ENCODE measurements around the gene CCDC127. TPM values are rescaled to one million over a fixed set of nuclear protein-coding genes. Genes with fewer than 3 reads are reported as not detected.
A peak's percentile ranks its signal among the peaks of the same experiment; 100 is the strongest.

CCDC127 gene
- total RNA-seq, 1 donor, result 4.3 TPM

DNA sequence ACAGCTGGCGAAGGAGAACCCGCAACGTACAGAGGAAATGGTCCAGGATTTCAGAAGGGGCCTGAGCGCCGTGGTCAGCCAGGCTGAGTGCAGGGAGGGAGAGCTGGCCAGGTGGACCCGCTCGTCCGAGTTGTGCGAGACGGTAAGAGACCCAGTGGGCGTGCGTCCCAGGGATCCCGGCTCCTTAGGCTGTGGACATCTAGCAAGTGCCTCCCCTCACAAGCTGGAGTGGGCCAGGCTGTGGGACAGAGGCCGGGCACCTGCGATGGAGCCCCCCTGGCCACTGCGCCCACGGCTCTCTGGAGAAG, 56.2 kb downstream of the CCDC127 start:
- DNase-seq (ENCODE audit: low read depth), result no peak
- TF ChIP-seq, protein P1, sequence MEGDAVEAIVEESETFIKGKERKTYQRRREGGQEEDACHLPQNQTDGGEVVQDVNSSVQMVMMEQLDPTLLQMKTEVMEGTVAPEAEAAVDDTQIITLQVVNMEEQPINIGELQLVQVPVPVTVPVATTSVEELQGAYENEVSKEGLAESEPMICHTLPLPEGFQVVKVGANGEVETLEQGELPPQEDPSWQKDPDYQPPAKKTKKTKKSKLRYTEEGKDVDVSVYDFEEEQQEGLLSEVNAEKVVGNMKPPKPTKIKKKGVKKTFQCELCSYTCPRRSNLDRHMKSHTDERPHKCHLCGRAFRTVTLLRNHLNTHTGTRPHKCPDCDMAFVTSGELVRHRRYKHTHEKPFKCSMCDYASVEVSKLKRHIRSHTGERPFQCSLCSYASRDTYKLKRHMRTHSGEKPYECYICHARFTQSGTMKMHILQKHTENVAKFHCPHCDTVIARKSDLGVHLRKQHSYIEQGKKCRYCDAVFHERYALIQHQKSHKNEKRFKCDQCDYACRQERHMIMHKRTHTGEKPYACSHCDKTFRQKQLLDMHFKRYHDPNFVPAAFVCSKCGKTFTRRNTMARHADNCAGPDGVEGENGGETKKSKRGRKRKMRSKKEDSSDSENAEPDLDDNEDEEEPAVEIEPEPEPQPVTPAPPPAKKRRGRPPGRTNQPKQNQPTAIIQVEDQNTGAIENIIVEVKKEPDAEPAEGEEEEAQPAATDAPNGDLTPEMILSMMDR (IDR thresholded peaks at IDR 0.05; ENCODE audit: insufficient read depth, low read depth, low read length), result no peak
- no peak overlapping the region for H3K4me3 ChIP-seq (ENCODE audit: low read depth, low read length)

DNA sequence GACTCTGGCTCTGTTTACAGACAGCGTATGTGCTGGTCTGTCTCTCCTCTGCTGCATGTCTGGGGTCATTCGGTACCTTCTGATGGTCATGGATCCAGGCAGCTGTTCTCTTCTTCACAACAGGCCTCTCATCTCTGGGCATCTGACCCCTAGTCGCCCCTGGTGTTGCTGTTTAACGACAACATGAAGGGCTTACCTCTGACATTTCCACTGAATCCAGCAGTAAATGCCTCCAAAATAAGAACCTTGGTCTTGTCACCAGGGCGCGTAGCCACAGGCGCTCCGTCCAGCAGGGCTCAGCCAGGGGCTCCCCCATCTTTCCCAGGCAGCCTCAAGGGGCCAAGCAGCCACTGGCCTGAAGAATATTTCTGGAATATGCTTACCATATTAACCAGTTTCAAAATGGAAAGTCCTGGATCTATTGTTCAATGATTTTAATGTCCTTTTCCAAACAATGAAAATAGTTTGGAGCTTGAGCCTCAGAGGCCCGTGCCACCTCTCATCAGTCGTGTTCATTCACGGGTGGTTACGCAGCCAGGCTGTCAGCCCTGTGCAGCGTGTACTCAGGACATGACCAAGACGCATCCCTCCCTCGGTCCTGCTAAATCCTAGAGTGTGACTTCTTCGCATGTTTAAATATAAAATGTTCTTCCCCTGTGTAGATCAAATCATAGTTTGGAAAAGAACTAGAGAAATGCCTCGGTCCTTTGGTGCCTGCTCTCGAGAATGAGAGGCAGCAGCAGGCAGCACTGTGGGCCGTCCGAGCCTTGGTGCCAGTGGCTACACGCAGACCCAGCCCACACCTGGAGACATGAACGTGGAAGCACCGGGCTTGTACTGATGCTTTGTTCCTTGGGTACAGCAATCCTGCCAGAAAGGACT, 56.8 kb downstream of the CCDC127 start:
- no peak for DNase-seq (ENCODE audit: low read depth)
- H3K4me3 ChIP-seq (ENCODE audit: low read depth, low read length), result no peak overlapping the region
- TF ChIP-seq, protein P1 (IDR thresholded peaks at IDR 0.05; ENCODE audit: insufficient read depth, low read depth, low read length), result no peak

DNA sequence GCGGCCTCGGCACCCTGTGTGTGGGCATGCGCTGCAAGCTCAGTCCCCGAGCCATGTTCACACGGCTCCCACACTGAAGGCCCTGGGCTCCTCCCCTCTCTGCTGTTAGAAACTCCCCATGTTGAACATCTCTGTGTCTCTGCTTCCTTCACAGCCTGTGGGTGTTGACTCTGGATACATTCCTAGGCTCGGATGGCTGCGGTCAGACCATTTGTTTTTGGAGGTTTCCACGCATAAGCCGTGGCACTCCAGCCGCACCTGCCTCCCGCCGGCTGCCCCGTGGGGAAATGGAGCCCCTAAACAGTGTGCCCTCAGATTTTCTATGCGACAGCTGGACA, 57.8 kb downstream of the CCDC127 start:
- DNase-seq (ENCODE audit: low read depth), result peak; percentile 12
- TF ChIP-seq, protein P1 (IDR thresholded peaks at IDR 0.05; ENCODE audit: insufficient read depth, low read depth, low read length), result no peak
- H3K4me3 ChIP-seq (ENCODE audit: low read depth, low read length), result no peak overlapping the region

DNA sequence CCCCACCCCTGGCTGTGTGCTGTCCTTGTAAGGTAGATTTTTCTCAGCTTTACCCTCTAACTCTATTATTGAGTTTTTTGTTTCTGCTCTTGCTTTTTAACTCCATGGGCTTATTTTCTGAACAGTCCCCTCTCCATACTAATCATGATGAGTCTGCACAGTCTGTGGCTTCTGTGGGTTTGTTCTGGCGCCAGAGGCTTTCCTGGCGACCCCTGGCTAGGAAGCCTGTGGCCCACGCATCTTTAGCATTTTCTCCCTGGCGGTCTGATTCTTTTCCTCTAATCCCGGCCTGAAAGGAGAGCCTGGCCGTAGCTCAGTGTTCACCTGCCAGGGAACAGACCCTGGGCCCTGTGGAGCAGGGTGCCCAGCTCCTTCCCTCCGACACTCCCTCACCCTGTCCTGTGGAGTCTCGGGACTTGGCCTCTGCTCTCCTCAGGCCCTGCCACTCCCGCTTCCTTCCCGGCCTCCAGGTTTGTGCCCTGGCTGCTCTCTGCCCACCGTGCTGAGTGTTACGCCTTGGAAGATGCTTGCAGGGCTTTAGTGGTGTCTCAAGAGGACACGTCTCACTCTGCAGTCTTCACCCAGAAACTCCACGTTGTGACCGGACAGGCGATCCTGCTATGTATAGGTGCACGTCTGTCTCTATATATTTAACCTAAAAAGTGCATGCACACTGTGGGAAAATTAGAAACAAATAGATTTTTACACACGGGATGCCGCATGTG, 58.3 kb downstream of the CCDC127 start:
- TF ChIP-seq, protein P1 (IDR thresholded peaks at IDR 0.05; ENCODE audit: insufficient read depth, low read depth, low read length), result no peak
- H3K4me3 ChIP-seq (ENCODE audit: low read depth, low read length), result no peak overlapping the region

DNA sequence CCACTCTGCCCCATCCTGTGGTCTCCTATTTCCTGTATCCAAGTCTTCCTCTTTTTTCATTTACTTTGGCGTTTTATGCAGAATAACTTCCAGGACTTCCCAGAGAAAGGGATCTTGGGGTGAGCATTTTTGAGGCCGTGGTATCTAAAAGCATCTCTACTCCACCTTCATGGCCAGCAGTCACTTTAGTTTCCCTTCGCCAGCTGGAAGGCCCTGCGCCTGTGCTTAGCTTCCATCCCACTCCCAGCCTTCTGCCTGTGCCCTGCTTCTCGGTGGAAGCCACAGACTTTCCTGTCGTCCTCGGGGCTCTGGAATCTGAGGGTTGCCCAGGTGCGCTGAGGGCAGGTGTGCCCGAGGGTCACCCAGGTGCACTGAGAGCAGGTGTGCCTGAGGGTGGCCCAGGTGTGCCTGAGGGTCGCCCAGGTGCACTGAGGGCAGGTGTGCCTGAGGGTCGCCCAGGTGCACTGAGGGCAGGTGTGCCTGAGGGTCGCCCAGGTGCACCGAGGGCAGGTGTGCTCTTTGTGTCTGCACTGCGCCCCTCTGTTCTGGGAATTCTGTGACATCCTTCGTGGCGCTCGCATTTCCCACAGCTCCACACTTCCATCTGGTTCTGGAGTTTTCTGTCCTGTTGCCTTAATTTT, 59.0 kb downstream of the CCDC127 start:
- TF ChIP-seq, protein P1 (IDR thresholded peaks at IDR 0.05; ENCODE audit: insufficient read depth, low read depth, low read length), result no peak
- DNase-seq (ENCODE audit: low read depth), result no peak

More for the DNA sequence above, 58.3 kb downstream of the CCDC127 start:
- DNase-seq (ENCODE audit: low read depth), result peak; percentile 25

DNA sequence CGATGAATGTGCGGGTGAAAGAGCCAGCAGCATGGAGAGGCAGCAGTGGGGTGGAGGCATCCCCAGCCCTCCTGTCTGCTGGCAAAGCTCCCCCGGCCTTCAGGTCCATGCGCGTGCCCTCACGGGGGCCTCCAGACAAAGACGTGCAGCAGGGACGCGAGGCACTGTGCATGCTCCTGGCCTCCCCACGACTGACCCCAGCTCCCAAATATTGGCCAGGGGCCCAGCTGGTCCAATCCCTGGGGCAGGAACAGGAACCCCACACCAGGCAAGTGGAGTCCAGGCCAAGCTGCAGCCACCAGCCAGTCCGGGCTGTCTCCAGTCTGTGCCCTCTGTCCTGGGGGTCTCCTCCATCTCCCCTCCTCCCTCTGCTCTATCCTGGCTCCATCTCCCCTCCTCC, 60.2 kb downstream of the CCDC127 start:
- no peak overlapping the region for H3K4me3 ChIP-seq (ENCODE audit: low read depth, low read length)
- no peak for DNase-seq (ENCODE audit: low read depth)
- TF ChIP-seq, protein P1 (IDR thresholded peaks at IDR 0.05; ENCODE audit: insufficient read depth, low read depth, low read length), result no peak

More for the DNA sequence above, 59.0 kb downstream of the CCDC127 start:
- no peak overlapping the region for H3K4me3 ChIP-seq (ENCODE audit: low read depth, low read length)

Data from fibroblast of villous mesenchyme (primary cell).